Inferior parietal cortex (tissue), 1 donor: ENCODE results near the gene NTM.

Experiments used
- DNase-seq: peaks from one replicate; pipeline ENCODE4 v3.0.0-alpha.2; 2016; ENCODE audit errors: extremely low spot score

NTM gene

DNA sequence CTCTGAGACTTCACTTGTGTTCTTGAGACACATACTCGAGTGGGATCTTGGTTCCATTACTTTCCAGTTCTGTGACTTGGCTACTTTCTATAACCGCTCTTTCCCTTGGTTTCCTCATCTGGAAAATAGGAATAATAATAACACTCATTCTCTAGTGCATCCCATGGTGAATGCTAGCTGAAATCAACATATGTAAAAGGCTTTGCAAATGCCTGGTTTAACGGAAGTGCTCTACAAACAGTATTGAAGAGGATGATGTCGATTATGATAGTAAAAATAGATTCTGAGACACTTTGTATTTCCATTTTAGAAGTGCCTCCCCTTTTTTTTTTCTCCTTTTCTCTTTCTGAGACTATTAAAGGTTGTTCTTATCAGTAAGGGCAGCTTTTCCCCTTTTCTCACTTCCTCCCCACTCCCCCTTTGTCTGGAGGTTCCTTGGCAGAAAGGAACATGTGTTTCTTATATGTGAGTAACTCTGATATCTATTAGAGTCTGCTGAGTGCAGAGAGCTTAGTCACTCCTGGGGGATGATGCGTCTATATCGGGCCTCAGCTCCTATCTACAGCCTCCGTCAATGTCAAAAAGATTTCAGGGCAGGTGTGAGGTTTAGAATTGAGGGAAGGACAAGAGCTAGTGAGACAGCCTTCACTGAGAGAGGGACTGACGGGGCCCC, 489.3 kb downstream of the NTM start:
- DNase-seq: no peak

DNA sequence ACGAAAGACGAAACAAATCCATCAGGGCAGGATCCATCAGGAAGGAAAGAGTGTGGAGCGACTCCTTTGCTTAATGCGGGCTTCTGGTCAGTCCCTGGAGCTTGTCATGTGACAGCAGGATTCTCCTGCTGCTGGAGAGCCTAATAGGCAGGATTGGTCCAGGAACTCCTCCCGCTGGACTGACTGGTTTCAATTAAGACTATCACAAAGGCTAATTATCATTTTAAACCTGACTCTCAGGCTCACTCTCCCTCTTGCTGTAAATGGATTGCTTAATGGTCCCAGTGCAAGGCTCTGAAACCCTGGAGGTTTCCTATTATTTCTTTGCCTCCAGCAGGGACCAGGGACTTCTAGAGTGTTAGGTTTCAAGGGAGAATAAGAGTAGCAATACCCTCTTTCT, 493.8 kb downstream of the NTM start:
- no peak for DNase-seq

DNA sequence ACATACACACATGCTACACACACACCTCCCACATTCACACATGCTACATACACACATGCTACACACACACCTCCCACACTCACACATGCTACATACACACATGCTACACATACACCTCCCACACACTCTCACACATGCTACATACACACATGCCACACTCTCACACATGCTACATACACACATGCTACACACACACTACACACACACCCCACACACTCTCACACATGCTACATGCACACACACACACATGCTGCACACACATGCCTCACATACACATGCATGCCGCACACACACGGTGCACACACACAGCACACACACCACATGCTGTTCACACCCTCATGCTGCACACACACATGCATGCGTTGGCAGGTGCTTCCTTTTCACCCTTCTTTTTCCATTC, 495.4 kb downstream of the NTM start:
- DNase-seq: no peak

DNA sequence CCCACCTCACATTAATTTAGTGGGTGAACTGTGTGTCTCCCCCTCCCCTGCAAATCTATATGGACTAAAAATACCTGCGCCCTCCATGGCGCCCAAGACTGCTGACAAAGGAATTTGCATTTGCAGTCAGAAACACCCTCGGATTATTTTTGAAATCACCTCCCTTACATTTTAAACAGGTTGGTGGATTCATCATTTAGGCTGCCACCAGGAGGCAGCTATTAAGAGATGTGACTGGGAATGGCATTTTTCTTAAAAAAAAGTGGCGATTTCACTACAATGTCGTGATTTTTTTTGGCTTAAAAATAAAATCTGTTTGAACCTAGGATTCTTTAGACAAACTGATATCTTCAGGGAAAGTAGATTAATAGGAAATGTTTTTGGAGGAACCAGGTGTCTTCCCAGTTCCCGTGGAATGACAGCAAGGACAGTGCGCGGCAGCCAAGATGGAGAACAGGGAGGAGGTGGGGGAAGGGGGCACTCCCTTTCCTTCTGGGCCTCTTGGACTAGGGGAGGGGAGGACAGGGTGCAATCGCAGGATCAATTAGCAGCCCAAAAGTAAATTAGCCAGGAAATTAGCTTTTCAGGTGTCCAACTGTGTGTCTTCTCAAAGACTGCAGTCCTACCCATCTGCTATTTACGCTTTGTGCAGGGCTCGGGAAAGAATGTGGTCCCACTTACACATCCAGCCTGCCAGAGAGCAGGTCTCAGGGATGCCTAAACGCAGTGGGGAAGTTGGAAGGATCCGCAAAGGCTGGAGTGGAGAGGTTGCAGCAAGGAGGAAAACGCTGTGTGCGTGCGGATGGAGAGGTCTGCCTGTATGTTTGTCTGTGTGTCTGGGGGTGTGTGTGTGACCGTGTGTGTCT, 496.4 kb downstream of the NTM start:
- no peak for DNase-seq

DNA sequence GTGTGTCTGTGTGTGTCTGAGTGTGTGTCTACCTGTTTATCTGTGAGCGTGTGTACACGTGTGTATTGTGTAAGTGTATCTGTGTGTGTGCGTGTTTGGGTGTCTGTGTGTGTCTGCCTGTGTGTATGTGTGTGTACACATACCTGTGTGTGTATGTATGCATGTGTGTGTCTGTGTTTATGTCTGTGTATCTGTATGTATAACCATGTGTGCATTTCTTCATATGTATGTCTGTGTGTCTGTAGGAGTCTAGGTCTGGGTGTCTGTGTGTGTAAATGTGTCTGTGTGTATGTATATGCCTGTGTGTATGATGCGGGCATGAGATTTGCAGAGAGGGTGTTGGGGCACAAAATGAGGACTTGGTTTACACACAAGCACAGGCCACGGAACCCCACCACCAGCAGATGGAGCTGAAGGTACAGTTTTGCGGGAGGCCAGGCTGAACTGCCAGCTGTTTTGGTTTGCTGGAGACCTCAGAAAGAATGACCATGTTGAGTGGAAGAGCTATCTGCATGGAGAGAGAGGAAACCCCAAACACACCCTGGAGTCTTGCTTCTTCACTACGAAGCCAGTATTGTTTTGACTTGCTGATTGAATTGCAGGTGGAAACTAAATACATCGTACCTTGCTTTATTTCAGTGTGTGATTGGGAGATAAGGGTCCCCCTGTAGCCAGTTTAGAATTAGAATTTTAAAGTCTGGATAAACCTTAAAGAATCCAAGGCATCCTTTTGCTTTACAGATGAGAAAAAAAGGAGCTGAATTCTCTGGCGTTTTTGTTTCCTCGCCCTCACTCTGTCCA, 497.2 kb downstream of the NTM start:
- peak; percentile 88 for DNase-seq

DNA sequence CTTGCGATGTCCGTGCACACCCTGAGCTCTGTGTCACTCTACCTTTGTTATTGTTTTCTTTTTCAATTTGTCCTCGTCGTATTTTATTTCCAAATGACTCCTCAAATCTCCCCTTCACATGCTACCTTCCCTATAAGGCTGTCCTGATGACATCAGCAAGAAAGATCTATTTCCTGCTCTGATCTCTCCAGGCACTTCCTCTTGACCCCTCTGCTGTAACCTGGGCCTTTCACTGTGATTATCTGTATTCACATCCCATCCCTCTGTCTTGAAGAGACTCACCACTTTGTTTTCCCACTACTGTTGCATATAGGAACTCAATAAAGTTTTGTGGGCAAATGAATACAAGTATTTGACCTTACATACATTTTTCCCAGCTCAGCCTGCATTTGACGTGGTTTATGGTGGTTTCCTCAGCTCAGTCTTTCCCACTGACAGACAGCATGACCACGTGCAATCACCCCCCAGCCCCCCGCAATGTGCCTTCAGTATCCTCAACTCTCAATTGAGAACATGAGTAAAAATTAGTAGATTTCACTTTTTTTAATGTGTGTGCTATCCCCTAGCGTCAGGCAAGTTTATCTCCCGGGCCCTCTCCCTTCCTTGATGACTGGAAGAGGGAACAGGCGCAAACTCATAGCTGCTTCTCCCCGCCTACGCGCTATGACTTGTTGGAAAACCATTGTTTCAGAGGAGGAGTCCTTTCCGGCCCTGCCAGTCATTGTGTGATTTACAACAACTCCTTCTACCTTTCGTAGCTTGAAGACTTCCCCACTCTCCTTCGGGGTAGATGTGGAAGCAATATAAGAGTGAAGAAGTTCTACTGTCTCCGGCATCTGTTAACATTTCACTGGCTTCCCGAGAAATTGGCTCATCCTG, 498.5 kb downstream of the NTM start:
- no peak for DNase-seq

DNA sequence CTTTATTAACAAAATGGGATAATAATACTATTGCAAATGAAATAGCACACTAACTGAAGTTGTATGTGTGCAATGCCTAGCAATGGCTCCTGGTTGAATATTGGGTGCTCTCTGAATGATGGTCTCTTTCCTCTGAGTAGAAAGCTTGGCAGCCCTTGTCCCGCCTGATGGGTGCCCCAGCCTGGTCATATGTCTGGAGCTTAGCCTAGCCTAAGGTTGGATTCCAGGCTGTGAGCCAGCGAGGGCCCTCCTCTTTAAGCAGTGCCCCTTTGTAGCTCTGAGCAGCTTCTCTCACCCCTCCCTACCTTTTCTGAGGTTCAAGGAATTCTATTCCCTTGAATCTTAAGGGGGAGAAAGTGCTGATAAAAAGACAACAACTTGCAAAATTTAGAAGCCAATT, 499.9 kb downstream of the NTM start:
- DNase-seq: no peak

DNA sequence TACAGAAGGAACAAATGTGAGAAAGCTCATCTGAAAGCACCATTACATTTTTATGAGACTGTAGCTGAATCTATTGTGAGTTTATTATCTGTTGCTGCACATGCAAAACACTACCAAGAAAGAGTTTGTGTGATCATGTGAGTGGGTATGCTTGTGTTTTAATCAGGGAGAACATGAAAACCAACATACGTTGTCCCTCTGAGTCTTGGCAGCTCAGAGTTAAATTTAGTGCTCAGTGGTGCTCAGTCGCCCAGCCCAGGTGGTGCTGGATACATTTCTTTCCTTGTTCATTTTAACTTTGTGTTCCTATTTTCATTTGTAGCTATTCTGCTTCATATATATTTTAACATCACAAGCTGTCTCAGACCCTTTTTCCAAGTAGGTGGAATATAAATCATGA, 500.6 kb downstream of the NTM start:
- DNase-seq: no peak

DNA sequence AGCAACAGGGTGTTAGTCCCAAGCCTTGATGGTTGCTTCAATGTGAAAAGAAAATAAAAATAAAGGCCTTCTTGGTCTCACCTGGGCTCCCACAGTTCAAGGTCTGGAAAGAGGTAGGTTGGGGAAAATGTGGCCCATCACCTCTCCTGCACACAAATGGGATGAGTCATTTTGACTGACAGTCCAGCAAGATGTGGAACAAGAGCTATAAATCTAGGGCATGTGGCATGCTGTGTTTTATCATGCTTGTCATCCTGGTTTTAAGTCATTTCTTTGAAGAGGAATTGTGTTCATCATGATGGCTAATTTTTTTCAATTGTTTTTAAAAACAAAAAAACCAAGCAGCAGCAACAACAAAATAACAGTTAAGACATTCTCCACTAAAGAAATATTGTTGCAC, 503.7 kb downstream of the NTM start:
- DNase-seq: no peak

DNA sequence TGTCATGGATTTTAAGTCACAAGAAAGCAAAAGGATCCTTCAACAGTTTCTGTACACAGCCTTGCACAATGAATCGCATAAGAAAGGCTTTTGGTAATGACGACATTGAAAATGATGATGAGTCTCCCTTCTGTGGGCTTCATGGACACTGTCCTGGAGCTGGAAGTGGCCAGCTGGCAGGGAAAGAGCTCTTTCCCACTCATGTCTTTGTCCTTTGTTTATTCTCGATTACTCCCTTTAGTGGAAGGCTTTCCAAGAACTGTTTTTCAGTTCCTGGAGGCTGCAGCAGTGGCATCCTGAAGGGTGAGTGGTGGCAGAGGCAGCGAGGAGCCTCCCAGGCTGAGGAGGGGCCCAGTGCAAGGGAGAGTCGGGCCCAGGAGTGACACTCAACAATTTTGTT, 505.2 kb downstream of the NTM start:
- no peak for DNase-seq

DNA sequence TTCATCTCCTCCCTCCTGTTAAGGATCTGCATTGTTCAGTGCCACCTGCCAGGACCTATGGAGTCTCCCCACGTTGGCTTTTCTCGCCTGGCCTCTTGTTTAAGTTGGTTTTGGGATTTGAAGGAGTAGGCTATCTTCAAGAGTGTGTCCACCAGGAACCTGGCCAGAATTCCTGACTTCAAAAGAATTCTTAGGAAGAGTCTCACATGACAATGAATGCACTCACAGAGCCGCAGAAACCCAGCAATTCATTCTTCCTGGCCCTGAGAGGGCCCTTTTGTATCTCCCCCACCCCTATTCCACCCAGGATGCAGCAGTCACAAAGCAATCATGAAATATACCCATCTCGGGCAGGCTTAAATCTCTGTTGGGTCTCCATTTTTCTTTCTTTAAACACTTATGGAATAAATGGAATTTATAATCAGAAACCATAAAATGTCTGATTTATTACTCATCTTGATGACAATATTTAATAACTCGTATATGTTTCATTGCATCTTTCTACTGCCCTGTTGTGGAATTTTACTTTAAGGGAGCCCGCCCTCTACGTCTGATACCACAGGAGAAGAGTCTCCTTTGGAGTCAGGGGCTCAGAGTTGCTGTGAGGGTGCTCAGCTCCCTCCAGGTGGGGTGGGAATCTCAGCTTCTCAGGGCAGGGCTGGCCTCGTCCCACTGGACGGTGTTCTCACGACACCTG, 507.0 kb downstream of the NTM start:
- DNase-seq: no peak

DNA sequence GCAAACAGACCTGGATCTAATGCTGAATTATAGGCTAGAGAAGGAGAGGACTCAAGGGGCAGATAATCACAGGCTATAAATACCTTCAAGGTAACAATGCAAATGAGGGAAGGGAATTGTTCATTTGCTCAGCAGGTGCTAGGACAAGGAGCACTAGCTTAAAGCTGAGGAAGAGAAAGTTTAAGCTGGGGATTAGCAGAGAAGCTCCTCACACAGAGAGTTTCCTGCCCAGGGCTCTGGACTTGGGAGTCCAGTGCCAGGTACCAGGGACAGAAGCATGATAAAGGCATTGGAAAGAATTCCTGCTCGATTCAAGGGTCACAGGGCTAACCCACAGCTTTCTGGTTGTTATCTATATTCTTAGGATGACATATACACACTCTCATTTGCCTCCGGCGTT, 509.9 kb downstream of the NTM start:
- no peak for DNase-seq

DNA sequence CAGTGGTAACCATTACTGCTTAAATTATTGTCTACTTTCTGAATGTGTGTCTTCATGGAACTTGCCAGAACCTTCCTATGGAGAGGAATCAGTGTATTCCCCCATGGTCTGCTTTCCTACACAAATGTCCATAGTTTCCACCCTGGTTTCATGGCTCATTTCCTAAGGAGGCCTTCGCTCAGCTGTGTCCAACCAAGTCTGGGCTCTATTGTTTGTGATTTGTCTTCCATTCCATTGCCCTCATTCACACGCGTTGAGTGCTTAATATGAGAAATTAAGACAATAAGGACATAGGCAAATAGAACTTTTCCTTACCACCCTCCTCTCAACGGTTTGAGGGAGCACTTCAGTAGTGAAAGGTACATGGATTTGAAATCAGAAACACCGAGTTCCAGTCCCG, 510.6 kb downstream of the NTM start:
- DNase-seq: no peak

DNA sequence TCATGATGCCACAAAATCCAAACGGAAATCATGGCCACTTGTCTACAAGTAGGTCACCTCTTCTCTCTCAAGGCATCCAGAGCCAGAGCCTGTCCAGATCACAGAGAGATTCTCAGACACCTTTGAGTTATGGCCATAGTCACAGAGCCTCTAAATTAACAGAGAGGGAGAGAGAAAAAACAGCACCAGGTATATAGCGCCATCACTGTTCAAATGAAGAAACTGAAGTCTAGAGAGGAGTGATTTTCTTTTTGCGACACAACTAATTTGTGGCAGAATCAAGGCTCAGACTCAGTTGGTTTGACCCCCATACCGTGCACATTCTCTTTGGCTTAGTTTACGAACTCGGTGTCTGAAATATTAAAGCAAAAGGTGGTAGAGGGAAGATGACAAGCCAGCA, 512.9 kb downstream of the NTM start:
- DNase-seq: no peak

DNA sequence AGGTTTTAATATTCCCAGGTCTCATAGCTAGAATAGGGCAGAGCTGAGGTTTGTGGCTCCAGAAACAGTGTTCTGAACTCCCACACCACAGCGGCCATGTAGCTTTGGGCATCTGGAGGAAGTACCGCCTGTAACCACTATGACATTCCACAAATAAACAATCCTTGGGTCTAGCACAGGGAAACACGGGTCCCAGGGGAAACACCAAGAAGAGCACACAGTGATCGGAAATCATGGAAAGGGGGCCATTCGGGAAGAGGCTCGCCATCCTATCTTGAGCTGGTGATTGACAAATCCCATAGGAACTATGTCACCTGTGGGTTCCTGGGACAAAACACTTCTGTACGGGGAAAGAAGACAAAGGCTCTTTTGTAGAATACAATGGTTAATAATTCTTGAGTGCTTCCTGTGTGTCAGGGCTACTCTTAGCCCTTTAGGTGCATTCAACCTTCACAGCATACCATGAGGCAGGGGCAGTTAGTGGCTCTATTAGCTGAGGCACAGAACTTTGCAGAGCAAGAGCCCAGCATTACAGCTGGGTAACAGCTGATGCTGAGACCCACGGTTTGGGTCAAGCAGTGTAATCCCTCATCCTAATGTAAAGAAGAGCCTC, 514.2 kb downstream of the NTM start:
- DNase-seq: no peak

DNA sequence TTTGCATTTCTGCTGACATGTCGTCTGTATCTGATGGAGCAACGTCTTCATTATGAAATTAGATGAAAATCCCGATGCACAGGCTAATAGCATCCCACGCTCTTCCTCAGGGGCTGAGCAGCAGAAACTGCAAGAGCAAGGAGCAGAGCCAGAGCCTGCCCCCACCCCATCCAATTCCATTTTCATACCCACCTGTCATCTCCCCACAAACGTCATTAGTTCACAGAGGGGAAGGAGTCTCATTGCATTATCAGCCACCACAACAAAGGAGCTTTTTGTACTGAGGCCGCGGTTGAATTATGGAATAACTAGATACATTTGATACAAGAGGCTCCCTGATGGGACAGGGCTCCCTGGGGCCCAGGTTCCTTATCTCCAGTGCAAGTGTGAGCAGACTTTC, 515.0 kb downstream of the NTM start:
- DNase-seq: no peak

DNA sequence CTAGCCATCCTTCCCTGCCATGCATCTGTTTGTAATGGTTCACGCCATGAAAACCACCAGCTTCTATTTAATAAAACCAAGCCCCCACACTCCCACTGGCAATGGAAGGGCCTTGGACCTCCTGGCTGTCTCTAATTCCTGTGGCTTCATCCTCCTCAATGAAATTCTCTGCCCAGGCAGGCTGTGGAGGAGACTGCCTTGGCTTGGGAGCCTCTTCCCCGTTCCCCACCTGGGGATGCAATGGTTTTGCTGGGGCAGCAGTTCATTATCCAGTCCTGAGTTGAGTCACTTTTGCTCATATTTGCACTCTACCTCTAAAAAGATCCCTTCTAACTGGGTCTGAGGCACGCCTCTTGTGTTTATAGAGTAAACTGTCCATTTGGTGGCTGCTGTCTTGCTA, 515.8 kb downstream of the NTM start:
- no peak for DNase-seq

DNA sequence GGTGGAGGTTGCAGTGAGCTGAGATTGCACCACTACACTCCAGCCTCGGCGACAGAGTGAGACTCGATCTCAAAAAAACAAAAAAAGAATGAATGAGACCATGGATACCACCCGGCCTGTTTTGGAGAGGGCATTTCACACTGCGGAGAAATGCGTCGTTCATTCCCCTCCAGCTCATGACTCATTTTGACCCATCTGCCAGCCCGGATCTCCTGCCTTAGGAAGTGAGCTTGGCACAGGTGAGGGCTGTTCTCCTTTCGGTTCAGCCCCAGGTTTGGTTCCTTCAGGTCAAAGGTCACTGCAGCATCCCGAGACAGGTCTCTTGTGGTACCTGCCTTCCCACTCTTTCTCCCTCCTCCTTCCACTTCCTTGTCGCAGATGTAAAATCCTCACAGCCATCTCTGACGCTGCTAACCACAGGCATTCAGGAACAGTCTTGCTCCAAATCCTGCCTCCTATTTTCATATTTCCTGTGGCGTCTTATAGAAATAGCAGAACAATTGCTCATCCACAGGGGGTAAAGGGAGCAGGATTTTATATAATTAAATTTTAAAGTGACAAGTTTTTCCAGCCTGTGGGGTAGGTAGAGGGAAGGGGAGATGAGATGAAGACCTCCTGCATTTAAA, 517.9 kb downstream of the NTM start:
- no peak for DNase-seq

DNA sequence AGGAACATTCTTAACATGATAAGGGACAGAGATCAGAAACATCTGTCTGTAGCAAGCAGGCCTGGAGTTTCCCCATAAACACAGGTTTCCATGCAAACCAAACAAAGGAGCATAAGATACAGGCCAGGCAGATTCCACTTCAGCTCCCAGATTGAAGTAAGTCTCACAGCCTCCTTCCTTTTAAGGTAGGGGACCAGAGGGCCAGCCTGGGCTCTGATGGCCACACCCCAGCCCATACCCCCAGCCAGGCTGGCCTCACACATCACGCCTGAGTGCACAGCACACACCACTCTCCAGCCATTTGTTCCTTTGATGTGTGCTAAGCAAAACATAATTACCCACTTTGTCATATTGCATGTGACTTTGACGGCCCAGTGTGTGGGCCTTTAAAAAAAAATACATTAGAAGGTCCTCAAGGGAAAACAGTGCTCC, 518.7 kb downstream of the NTM start:
- DNase-seq: no peak
